CD4-positive, alpha-beta T cell treated with Interleukin-4 for 4 hours (primary cell): ENCODE results near the gene MARF1.
"Not testable (repeated sequence)": the region's sequence is repeated elsewhere in the genome, so short reads cannot be mapped to it uniquely, and the experiment has no call there.

Source experiments
- DNase-seq: peaks from one replicate; pipeline ENCODE4 v3.0.0-alpha.2; 2020

MARF1 gene

GRCh38 chr16:15566095-15566494 is 76.9 kb downstream of the MARF1 start:
- DNase-seq, result no peak

DNA sequence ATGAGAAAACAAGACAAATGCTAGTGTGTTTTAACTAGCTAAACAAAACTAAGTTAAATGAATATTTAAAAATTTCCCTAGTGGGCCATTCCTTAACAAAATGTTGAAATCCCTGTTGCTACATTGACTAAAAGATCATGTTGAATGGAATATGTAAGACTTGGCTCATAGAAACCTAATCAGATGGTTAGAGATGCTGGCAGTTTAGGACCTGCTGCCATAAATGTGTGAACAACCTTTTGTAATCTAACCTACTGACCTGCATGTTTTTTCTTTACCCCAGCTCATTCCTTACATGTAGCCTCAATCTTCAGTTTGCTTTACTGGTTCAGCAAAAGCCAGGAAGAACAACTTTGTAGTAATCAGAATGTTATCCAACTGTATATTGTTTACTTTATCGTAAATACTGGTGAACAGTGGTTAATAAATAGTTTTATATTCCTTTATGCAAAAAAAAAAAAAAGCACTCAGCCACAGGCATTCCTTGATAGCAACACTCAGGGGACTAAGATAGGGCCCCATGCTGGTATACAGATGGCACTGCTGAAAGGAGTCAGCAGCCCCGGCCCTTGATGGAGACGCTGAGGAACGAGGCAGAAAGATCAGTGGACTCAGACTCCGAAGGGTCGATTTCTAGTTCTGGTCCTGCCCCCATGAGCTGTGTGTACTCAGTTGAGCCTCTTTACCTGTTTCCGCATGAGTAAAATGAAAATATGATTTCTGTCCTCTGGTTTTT is 78.2 kb downstream of the MARF1 start:
- no peak for DNase-seq

GRCh38 chr16:15559176-15559575 is 83.8 kb downstream of the MARF1 start:
- DNase-seq, result no peak

DNA sequence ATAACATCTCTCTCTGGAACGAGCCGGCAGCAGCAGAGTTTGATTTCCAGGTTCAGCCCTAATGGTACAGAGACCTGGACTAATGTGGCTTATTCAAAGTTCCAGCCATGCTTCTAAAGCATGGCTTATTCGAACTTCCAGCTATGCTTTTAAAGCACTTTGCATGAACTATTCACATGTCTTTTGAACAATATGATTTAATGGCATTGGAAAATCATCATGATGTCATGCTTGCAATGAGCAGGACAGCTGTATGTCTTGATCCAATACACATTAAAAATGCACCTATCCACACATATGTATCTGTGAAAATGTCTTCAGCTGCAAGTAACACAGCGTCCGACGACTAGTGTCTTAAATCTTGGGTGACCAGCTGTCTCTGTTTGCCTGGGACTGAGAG is 85.7 kb downstream of the MARF1 start:
- no peak for DNase-seq

DNA sequence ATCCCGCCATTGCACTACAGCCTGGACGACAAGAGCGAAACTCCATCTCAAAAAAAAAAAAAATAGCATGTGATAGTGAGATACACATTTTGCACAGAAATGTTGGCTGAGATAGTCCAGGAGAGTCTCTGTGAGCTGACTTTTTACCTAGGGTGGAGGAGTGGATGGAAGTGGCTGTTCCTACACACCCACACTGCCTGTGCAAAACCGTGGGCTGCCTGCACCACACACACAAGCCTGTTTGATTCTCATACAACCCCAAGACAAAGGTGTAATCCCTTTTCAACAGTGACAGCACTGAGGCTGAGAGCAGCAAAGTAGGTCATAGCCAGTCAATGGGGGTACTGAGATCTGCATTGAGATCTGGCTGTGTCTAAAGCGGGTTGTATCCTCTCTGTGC is 86.8 kb downstream of the MARF1 start:
- DNase-seq, result no peak

- DNase-seq, result no peak
Observed at GRCh38 chr16:15553313-15554088, 89.5 kb downstream of the MARF1 start.

- no peak for DNase-seq
Observed at GRCh38 chr16:15552507-15552906, 90.4 kb downstream of the MARF1 start.

- no peak for DNase-seq
Observed at GRCh38 chr16:15548482-15548891, 94.5 kb downstream of the MARF1 start.

DNA sequence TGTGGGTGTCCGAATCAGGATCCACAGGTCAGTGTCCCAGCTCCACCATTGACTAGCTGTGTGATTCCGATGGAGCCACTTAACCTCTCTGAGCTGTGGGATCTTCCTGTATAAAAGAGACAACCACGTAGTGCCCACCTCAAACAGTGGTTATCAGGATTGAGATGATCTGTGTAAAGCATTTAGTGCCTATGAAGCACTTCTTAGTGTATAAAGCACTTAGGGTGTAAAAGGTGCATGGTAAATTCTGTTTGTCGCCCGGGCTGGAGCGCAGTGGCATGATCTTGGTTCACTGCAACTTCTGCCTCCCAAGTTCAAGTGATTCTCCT is 95.2 kb downstream of the MARF1 start:
- DNase-seq, result no peak

DNA sequence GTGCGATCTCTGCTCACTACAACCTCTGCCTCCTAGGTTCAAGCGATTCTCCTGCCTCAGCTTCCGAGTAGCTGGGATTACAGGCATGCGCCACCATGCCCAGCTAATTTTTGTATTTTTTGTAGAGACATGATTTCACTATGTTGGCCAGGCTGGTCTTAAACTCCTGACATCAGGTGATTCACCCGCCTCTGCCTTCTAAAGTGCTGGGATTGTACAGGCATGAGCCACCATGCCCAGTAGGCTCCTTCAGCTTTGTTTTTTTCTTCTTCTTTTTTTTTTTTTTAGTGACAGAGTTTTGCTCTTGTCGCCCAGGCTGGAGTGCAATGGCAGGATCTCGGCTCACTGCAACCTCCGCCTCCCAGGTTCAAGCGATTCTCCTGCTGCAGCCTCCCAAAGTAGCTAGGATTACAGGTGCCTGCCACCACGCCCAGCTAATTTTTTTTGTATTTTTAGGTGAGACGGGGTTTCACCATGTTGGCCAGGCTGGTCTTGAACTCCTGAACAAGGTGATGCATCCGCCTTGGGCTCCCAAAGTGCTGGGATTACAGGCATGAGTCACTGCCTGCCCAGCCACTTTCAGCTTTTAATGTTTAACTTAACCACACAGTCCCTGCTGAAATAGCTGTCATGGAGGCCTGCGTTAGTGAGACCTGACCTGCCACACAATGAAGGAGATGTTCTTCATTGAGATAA is 95.7 kb downstream of the MARF1 start:
- not testable (repeated sequence) for DNase-seq

DNA sequence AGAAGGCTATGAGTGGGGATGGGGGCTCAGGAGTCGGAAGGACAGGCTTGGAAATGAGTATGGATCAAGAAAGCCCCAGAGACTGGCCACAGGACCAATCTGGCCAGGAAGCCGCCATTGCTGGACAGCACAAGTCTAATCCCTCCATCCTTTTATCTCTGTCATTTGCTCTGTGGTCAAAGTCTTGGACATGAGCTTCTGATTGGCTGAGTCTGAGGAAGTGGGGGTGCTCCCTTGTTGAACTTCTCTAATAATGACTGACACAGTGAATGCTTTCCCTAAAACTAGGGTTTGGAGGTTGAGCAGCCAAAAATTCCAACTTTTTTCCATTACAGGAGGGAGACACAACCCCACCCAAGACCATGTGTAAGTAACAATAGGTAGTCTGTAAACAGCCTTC is 97.4 kb downstream of the MARF1 start:
- DNase-seq, result no peak

- no peak for DNase-seq
Observed at GRCh38 chr16:15544405-15544804, 98.5 kb downstream of the MARF1 start.
